GM21619 (cell line): Measurements from ENCODE around the gene RNASEH2A.

Source experiments
- ATAC-seq: cut with Tn5 transposase; IDR thresholded peaks from one replicate; pipeline ENCODE4 v1.9.1; 2021; ENCODE audit not compliant: unreplicated experiment

Gene RNASEH2A

GRCh38 chr19:12858041-12858928 lies 51.9 kb downstream of the RNASEH2A start:
- no peak for ATAC-seq

DNA sequence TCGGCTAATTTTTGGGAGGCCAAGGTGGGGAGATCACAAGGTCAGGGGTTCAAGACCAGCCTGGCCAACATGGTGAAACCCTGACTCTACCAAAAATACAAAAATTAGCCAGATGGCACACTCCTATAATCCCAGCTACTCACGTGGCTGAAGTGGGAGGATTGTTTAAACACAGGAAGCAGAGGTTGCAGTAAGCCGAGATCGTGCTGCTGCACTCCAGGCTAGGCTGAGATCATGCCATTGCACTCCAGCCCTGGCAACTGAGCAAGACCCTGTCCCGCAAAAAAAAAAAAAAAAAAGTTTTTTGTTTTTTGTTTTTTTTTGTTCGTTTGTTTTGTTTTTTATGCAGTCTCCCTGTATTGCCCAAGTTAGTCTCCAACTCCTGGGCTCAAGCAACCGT lies 53.2 kb downstream of the RNASEH2A start:
- no peak for ATAC-seq
